ENCODE results near the gene CD3G.
"Not testable (repeated sequence)": the region's sequence is repeated elsewhere in the genome, so short reads cannot be mapped to it uniquely, and the experiment has no call there.

Gene CD3G

GRCh38 chr11:118382954-118383353, 38.8 kb downstream of the CD3G start:
- no peak for DNase-seq

- DNase-seq = no peak
Observed at GRCh38 chr11:118383657-118384056, 39.5 kb downstream of the CD3G start.

GRCh38 chr11:118396097-118396501, 52.0 kb downstream of the CD3G start:
- no peak for DNase-seq

- no peak for DNase-seq
Observed at GRCh38 chr11:118397448-118397847, 53.3 kb downstream of the CD3G start.

GRCh38 chr11:118398791-118399559, 54.8 kb downstream of the CD3G start:
- no peak for DNase-seq

- peak; percentile 86 for DNase-seq
Observed at GRCh38 chr11:118401151-118401879, 57.2 kb downstream of the CD3G start, which contains the start of gene ATP5MG. Gene ATP5MG, plus strand, starts transcription at chr11:118401606. Its CDS starts 60 bp downstream, at chr11:118401666.

- DNase-seq = no peak
Observed at GRCh38 chr11:118401880-118402590, 57.9 kb downstream of the CD3G start.

GRCh38 chr11:118402594-118402993, 58.5 kb downstream of the CD3G start:
- not testable (repeated sequence) for DNase-seq
